ENCODE measurements around the gene F12.
A peak's percentile ranks its signal among the peaks of the same experiment; 100 is the strongest.
"Not testable (repeated sequence)": the region's sequence is repeated elsewhere in the genome, so short reads cannot be mapped to it uniquely, and the experiment has no call there.

F12 gene

DNA sequence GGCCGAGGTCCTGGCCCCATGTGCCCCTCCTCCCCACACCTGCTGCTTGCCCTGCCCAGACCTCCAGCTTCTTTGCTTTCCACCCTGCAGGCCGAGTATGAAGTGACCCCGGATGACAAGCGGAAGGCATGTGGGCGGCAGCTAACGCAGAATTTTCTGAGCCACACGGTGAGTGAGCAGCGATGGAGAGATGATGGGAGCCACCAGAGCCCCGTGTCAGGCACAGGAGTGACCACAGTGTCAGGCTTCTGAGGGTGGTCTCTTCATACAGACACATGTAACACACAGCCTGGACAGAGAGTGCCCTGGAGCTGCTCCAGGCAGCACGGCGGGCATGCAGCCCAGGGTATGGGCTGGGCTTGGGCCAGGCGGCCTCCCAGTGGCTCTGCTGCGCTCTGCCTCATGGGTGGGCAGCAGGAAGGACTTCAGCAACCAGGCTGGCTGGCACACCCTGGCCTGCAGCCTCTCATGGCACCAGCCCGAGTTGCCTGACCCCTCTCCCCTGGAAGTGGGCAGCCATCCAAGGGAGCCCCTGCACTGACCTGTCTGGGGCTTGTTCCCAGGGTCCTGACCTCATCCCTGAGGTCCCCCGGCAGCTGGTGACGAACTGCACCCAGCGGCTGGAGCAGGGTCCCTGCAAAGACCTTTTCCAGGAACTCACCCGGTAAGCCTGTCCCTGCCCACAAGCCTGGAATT lies 22.9 kb upstream of the F12 start:
- no peak for DNase-seq (ENCODE audit: low spot score)

GRCh38 chr5:177431317-177432142 lies 22.2 kb upstream of the F12 start:
- peak; percentile 79 for DNase-seq (ENCODE audit: low spot score)

GRCh38 chr5:177430972-177431316 lies 21.6 kb upstream of the F12 start:
- no peak for DNase-seq (ENCODE audit: low spot score)

- no peak for DNase-seq (ENCODE audit: low spot score)
These were observed 21.0 kb upstream of the F12 start for GRCh38 chr5:177430140-177430951.

DNA sequence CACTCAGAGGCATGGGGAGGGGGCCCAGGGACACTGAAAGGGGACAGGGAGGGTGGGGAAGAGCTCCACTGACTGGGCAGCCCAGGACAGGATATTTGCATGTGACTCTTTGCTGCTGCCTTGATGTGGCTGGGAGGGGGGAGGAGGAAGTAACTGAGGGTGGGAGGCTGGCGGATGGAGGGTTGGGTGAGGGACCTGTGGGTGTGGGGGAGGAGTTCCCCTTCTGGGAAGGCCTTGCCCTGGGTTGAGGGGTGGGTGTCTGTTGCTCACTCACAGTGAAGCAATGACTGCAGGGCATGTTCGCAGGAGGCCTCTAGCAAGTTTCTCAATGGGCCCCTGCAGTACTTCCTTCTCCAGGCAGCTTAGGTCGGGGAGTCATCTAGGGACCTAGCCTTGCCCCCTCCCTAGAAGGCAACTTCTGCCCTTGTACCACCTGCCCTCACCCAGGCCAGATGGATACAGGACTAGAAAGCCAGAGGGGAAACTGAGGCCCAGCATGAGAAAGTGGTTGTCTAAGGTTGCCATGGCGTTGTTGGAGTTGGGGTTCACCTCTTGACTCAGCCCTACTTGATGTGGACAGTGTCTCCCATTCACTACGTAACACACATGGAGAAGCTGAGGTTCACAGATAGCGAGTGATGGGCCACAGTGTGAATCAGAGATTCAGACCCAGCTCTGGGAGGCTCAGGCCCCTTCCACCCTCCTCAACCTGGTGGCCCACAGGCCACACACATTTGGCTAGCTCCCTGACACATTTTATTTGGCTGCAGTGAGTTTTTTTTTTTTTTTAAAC lies 20.1 kb upstream of the F12 start:
- peak; percentile 92 for DNase-seq (ENCODE audit: low spot score)

DNA sequence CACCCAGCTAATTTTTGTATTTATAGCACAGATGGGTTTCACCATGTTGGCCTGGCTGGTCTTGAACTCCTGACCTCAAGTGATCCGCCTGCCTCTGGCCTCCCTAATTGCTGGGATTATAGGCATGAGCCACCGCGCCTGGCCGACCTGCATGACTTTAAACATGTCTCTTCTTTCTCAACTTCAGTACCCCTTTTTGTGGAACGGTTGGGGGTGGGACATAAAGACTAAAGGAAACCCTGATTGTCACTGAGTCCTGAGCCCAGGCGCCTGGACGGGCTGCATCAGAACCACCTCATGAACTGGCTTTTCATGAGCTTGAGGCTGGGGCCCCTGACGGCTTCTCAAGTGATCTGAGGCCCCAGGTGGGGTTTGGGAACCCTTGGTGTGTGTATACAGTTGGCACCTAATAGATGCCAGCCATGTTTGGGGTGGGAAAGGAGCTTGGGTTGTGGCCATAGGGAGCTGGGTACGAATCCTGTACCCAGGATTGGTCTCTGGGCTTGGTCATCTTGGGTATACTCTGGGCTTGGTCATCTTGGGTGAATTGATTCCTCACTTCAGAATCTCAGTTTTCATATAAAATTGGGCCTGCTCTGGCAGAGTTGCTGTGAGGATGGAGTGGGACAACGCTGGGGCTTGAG lies 19.3 kb upstream of the F12 start:
- no peak for DNase-seq (ENCODE audit: low spot score)

DNA sequence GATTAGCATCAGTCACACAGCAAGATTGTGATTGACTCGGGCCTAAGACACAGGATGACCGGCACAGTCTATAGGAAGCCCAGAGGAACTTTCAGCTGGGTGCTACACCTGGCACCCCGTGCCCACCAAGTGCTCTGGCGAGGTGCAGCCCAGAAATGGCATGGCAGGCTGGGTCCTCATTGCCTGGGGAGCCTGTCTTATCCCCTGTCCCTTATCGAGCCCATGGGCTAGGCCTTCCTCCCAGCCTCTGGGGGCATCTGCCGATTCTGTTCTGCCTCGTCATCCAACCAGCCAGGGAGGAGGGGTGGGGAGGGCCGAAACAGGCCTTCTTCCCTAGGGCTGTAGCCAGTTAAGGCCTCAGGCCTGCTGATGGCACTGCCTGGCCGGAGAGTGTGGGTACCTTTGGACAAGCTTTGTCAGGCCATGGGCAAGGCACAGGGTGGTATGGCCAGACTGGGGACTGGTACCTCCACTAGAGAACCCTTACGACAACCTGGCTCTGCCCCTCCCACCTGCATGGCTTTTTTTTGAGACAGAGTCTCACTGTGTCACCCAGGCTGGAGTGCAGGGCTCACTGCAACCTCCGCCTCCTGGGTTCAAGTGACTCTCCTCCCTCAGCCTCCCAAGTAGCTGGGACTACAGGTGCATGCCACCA lies 18.7 kb upstream of the F12 start:
- DNase-seq (ENCODE audit: low spot score) = no peak

DNA sequence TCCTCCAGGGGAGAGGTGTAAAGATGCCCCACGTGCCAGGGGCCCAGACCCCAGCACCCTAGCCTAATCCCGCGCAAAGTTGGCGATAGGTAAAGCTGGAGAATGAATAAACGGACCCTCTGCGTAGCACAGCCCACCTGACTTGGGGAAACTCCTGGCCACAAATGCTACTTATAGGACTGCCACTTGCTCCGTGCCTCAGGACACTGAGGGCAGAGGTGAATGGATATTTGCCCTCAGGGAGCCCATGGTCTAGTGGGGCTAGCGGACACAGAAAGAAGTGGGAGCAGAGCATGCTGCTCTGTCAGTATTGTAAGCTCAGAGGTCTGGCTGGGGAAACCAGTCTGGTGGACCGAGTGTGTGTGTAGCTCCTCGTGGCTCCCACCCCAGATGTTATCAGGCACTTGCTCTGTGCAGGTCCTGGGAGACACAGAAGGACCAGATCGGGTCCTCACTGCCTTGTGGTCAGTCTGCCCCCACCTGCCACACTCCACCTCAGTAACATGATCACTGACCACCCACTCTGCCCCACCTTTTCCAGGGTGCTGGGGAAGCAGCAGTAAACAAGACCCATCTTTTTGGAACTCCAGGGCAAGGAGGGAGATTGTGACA lies 18.0 kb upstream of the F12 start:
- DNase-seq (ENCODE audit: low spot score) = no peak

GRCh38 chr5:177426566-177427210 lies 17.3 kb upstream of the F12 start, which contains the start of gene GRK6:
Gene GRK6 (plus strand): TSS chr5:177426676. CDS start chr5:177426846, 170 bp downstream.
- DNase-seq (ENCODE audit: low spot score) = peak; percentile 77

GRCh38 chr5:177425801-177426565 lies 16.6 kb upstream of the F12 start:
- peak; percentile 100 for DNase-seq (ENCODE audit: low spot score)

- no peak for DNase-seq (ENCODE audit: low spot score)
These were observed 15.9 kb upstream of the F12 start for GRCh38 chr5:177425196-177425800.

GRCh38 chr5:177423671-177424070 lies 14.3 kb upstream of the F12 start:
- no peak for DNase-seq (ENCODE audit: low spot score)

DNA sequence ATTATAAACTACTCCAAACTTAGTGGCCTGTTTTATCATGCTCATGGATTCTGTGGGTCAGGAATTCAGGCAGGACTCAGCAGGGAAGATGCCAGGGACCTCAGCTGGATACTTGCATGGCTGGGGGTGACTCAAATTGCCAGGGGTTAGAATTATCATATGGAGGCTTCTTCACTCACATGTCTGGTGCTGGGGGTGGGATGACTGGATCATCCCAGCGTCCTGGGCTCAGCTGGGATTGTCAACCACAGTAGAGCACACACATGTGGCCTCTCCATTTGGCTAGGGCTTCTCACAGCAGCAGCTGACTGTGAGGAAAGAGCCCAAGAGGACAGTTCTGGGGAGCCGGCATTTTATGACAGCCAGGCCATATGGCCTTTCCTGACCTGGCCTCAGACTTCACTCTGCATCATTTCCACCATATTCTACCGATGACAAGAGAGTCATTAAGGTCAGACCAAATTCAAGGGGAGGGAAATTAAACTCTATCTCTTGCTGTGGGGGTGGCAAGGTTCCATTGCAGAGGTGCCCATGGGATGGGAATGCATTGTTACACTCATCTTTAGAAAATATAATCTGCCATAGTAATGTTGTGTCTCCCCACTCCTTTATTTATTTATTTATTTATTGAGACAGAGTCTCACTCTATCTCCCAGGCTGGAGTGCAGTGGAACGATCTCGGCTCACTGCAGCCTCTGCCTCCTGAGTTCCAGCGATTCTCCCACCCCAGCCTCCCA lies 11.9 kb upstream of the F12 start:
- DNase-seq (ENCODE audit: low spot score) = no peak

GRCh38 chr5:177420472-177420871 lies 11.1 kb upstream of the F12 start:
- DNase-seq (ENCODE audit: low spot score) = not testable (repeated sequence)

GRCh38 chr5:177419046-177419445 lies 9.7 kb upstream of the F12 start:
- DNase-seq (ENCODE audit: low spot score) = no peak

- DNase-seq (ENCODE audit: low spot score) = not testable (repeated sequence)
These were observed 7.7 kb upstream of the F12 start for GRCh38 chr5:177417081-177417480.

DNA sequence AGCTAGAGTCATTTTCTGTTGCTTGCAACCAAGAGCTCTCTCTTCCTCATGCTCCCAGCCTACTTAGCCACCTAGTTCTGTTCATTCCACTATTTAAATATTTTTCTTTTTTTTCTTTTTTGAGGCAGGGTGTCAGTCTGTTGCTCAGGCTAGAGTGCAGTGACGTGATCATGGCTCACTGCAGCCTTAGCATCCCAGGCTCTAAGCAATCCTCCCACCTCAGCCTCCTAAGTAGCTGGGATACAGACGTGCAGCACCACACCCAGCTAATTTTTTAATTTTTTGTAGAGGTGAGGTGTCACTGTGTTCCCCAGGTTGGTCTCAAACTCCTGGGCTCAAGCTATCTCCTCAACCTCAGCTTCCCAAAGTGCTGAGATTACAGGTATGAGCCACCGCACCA lies 5.1 kb upstream of the F12 start:
- no peak for DNase-seq (ENCODE audit: low spot score)

Data from CD4-positive, alpha-beta T cell treated with Interleukin-6 at 100 ng/mL for 8 hours (primary cell).